NCI-H526 treated with DMSO at 0.1 percent for 48 hours (cell line): Measurements from ENCODE around the gene ATP6V1C2.
A peak's percentile ranks its signal among the peaks of the same experiment; 100 is the strongest.

ENCODE experiments used
- DNase-seq: peaks from one replicate; lab custom pipeline; 2025; lab: John Stamatoyannopoulos, UW

The ATP6V1C2 gene, protein sequence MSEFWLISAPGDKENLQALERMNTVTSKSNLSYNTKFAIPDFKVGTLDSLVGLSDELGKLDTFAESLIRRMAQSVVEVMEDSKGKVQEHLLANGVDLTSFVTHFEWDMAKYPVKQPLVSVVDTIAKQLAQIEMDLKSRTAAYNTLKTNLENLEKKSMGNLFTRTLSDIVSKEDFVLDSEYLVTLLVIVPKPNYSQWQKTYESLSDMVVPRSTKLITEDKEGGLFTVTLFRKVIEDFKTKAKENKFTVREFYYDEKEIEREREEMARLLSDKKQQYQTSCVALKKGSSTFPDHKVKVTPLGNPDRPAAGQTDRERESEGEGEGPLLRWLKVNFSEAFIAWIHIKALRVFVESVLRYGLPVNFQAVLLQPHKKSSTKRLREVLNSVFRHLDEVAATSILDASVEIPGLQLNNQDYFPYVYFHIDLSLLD

DNA sequence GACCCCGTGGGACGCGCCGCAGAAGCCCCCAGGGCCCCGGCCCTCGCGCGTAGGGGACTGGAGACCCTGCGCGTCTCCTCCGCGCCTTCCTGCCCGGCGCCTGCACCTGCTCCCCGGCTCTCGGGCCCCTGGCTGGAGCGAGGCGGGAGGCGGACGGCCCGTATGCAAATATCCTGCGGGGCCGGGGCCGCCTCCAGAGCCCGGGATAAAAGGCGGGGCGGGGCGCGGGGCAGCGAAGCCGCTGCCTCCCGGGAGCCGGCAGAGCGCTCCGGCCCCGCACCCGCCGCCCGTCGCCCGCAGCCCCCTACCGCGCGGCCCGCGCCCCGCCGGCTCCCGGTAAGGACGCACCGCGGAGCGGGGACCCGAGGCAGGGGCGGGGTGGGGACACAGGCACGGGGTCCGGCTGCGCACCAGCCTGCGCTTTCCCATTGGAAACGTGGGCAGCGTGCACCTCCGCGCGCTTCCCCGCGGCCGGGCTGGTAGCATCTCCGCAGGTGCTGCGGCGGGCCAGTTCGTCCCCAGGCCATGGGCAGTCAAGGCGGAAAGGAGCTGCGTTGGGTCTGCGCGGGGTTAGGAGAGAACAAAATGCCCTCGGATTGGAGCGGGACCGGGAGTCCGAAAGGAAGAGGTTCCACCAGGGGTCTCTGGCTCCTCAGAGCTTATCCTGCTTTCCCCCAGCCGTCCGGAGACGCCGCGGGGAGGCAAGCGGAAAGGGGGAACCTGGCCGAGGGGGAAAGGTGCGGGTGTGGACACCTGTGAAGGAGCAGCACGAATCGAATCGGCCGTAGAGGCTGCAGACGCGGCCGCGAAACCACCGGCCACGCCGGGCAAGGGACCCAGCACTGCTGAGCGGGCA is at the start of gene ATP6V1C2:
Gene ATP6V1C2, plus strand, starts transcription at position 235 of the 856 bp plus-strand sequence. CDS start 1,220 bp downstream, outside the sequence.
- peak; percentile 41 for DNase-seq

DNA sequence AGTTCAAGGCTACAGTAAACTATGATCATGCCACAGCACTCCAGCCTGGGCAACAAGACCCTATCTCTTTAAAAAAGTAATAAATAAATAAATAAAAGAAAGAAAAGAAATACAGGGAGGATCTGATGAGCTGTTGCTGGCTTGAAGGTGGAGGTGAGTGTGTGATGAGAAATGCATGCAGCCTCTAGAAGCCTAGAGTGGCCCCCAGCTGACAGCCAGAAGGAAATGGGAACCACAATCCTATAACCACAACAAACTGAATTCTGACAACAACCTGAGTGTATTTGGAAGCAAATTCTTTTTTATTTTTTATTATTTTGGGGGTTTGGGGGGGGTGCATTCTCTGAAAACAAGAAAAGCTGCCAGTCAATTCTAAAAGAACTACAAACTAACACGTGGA is 46.3 kb upstream of the ATP6V1C2 start:
- DNase-seq: no peak

DNA sequence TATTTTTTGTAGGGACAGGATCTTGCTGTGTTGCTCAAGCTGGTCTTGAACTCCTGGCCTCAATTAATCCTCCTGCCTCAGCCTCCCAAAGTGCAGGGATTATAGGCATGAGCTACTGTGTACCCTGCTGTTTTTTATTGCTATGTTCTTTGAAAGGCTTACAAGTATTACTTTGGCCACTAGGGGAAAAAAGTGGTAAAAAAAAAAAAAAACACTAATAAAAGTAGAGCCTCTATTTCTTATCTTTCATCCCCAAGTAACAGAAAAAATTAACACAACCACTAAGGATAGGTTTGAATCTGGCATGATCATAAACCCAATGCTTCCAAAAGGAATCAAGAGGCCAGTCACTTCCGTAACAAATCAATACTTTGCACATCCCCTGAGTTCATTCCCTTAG is 43.2 kb upstream of the ATP6V1C2 start:
- DNase-seq: no peak

DNA sequence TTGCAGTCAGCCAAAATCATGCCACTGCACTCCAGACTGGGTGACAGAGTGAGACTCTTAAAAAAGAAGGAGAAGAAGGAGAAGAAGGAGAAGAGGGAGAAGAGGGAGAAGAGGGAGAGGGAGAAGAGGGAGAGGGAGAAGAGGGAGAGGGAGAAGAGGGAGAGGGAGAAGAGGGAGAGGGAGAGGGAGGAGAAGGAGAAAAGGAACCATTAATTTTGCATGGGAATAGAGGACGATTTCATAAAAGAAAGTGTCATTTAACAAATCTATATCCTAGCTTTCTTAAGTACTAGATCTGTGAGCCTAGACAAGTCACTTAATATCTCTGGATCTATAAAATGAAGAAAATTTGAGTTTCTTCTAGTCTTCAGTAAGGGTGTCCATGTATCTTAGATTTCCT is 41.2 kb upstream of the ATP6V1C2 start:
- DNase-seq: no peak

DNA sequence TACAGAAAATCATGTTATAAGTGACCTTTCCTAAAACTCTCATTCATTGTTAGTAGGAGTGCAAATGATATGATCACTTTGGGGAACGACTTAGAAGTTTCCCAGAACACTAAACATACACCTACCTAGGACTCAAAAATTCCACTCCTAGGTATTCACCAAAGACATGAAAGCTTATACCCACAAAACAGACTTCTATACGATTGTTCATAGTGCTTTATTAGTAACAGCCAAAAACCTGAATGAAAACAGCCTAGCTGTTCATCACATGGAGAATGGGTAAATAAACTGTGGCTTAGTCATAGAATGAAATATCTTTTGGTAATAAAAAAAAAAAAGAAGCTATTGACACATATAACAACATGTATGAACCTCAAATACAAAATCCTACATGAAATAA is 40.5 kb upstream of the ATP6V1C2 start:
- DNase-seq: no peak

DNA sequence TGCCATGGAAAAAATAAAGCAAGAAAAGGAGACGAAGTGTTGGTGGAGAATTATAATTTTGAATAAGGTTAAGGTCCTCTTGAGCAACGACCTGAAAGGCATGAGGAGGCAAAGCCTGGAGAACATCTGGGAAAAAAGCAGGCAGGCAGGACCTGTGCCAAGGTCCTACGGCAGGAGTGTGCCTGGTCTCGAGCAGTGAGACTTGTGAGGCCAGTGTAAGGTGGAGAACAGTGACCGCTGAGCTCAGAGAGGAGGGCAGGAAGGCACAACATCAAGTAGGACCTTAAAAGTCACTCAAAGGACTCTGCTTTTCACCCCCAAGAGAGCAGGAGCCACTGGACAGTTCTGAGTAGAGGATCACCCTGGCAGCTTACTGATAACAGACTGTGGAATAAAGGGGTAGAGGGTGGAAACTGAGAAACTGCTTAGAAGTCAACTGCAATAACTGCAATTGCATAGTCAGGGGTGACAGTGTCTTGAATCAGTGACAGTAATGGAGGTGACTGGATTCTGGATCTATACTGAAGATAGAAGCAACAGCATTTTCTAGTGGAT is 35.2 kb upstream of the ATP6V1C2 start:
- no peak for DNase-seq

DNA sequence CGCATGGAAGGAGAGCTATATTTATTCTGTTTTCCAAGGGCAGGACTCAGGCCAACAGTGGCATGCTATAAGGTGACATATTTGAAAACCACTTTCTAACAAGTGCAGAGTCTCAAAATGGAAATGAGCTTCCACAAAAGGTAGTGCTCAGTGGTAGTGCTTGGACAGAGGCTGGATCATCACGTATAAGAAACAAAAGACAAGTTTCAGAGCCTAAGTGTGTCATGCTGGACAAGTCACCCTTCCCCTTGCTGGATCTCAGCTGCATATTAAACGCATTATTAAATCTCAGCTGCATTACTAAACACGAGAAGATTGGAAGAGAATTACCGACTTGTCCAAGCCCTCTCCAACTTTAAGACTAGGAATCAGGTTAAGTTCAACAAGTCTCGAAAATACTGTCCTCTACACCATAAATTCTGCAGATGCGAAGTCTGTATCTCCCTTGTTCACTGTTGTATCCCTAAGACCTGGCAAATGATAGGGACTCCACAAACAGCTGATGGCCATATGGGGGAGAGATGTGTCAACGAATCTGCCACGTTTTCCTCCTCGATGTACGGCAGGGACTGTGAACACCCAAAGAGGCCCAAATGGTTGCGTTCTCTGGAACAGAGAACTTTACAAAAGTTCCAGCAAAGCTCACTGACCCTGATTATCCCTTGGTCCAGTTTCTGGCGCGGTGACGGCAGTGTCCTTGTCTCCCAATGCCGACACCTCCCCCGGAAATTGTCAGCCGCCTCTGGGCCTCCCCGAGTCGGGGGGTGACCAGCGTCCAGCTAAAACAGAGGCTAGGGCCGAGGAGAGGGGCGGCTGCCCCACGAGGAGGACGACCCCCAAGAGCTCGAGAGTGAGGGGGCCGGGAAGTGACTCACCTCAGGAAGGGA is 32.3 kb upstream of the ATP6V1C2 start:
- no peak for DNase-seq

DNA sequence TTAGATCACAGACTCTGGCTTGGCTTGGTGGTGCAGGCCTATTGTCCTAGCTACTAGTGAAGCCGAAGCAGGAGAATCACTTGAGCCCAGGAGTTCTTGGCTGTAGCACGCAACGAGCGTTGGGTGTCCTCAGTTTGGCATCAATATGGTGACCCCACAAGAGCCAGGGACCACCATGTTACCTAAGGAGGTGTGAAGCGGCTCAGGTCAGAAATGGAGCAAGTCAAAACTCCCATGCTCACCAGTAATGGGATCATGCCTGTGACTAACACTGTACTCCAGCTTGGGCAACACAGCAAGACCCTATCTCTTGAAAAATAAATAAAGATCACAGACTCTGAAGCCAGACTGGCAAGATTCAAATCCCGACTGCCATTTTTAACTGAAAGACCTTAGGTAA is 29.9 kb upstream of the ATP6V1C2 start:
- DNase-seq: no peak

DNA sequence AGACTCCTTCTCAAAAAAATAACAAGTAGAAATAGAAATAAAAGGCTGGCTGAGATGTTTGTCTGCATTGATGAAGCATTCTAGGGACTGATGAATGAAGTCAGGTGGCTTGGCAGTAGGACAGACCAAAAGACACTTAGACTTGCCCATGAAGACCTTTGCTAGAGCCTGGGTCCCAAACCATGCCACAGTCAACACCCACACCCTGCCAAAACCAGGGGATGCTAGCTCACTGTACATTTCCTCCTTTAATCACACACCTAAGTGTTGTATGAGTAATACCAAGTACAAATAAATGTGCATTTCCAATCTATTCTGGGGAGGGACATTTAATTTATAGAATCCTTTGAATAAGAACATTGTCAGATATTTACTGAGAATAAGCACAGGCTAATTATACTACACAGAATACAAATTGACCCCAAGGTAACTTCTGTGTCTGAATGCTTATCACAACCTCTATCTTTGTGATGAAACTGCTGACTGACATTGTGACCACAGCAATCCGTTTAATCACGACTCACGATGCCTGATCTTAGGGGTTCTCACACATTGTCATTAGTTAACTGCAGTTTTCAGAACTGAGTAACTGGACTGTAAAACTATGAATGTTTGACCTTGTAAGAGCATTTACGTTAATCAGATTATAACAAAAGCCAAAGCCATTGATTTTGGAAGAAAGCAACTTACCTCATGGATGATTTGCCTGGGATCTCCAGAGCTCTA is 21.2 kb upstream of the ATP6V1C2 start:
- no peak for DNase-seq

DNA sequence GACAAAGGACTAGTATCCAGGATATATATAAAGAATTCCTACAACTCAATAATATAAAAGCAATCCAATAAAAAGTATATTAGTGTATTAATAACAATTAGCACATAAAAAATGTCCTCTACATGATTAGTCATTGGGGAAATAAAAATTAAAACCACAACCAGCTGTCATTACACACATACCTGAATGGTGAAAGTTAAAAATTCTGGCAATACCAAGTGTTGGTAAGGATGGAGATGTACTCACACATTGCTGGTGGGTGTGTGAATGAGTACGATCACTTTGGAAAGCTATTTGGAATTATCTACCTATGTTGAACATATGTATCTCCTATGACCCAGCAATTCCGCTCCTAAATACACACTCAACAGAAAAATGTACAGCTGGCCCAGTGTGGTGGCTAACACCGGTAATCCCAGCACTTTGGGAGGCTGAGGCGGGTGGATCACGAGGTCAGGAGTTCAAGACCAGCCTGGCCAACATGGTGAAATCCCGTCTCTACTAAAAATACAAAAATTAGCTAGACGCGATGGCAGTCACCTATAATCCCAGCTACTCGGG is 17.3 kb upstream of the ATP6V1C2 start:
- DNase-seq: no peak

DNA sequence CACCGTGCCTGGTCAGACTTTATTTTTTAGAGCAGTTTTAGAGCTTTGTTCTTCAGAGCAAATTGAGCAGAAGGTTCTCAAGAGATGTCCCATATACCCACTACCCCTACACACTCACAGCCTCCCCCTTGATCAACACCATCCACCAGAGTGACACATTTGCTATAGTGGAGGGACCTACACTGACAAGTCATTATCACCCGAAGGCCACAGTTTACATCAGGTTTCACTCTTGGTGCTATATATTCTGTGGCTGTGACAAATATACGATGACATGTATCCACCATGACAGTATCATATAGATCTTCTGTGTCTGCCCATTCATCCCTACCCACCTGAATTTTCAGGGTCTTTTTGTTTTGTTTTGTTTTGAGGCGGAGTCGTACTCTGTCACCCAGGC is 15.4 kb upstream of the ATP6V1C2 start:
- DNase-seq: no peak

DNA sequence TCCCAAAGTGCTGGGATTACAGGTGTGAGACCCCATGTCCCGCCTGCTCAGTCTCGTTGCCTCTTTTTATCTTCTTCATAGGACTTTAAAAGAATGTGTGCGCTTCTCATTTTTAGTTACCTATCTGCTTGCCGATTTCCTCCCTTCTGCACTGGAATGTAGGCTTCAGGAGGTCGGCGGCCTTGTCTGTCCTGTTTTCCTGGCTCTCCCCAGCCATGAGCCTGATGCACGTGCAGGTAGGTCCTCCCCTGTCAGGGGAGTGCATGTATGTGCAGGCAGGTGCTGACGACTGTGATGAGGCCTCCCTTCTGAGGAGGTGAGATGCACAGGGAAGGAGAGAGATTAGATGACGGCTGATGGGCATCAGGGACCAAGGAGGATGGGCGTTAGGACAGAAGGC is 13.6 kb upstream of the ATP6V1C2 start:
- DNase-seq: no peak

DNA sequence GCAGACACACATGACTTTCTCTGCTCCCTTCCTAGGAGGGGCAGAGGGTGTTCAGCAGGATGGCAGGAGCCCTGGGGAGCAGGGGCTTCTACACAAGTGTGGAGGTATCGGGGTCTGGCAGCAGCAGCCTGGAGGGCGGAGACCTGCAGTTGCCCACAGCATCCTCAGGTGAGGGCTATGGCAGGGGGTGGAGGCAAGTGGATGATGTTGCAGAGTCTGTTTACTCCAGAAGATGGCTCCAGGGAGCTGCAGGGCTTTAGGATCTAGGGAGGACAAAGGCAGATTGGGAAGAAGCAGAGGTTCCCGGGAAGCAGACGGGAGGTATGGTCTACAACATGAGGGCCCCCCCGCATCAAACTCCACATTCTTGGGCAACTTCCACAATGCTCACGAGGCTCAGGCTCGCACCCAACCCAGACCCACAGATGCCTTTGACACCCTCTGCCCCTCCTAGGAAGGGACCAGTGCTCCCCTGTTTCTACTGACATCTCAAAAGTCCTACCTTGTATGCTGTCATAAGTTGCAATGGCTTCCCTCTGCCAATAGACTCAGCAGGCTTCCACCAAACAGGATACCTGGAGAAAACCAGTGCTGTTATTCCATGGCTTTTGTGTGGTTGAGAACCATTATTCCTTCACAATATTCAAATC is 12.0 kb upstream of the ATP6V1C2 start:
- no peak for DNase-seq

DNA sequence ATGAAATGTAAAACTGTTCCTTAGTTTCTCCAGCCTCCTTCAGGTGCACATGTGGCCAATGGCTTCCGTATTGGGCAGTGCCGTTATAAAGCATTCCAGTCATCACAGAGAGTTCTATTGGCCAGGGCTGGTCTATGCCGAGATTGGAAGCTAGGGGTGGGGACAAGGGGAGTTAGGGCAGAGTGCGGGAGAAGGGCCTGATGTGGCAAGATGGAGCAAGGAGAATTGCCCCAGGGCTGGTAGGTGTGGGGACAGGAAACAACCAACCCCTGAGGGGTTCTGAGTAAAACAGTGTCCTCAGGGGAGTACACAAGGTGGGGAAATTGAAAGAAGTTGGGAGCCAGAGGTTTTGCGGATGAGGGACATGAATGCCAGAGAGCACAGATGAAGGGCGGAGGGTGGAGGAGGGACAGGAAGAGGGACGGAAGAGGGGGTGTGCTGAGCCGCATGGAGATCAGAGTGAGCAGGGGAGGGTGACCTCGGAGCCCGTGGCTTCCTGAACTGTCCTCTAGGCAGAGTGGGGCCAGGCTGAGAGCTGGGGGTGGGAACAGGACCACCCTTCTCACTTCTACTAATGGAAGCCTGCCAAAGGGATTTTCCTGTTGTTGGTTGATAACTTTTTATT is 9.1 kb upstream of the ATP6V1C2 start:
- DNase-seq: no peak

DNA sequence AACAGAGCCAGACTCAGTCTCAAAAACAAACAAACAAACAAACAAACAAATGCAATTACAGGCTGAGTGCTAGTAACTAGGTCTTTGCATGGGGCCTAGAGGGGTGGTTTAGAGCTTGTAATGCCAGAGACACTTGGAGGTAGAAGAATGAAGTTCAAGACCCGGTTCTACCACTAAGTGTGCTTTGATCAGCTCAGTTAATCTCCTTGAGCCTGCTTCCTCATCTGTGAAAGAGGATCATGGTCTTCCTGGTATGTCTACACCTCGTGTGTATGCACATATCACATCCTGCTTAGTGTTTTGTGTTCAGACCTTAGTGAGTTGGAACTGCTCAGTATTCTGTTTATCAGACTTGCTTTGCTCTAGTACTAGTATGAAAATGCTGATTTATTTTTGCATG is 4.8 kb upstream of the ATP6V1C2 start:
- no peak for DNase-seq

DNA sequence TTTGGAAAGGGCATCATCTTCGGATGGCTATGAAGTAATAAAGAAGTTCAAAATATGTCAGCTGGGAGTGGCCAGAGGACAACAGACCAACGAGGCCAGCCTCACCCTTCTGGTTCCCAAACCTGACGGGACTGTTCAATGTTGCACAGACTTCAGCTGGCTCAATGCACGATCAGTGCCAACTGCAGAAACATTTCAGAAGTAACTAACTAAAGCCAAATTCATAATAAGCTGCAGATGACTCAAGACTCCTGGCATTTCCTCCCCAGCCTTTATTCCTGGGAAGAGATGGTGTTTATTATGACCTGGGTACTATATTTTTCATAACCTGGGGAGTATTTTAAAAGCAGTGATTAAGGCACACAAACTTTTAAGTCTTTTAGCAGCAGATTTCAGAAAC is 3.8 kb upstream of the ATP6V1C2 start:
- DNase-seq: no peak

DNA sequence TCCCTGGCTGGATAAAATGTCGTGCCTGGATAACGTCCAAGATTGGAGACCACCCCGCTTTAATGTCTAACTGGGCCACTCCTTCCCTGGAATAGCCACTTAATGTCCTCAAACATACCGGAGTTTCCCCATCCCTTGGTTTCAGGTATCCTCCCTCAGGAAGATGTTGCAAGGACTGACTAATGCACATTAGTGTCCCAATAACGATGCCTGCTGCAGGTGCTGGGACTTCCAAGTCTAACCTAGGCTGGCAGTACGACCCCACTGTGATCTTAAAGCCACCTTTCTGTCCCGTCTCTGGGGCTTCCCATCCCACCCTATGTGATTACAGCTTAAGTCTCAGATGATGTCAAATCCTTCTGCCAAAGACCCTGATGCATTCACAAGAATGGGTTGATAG is 1.1 kb upstream of the ATP6V1C2 start:
- DNase-seq: no peak

DNA sequence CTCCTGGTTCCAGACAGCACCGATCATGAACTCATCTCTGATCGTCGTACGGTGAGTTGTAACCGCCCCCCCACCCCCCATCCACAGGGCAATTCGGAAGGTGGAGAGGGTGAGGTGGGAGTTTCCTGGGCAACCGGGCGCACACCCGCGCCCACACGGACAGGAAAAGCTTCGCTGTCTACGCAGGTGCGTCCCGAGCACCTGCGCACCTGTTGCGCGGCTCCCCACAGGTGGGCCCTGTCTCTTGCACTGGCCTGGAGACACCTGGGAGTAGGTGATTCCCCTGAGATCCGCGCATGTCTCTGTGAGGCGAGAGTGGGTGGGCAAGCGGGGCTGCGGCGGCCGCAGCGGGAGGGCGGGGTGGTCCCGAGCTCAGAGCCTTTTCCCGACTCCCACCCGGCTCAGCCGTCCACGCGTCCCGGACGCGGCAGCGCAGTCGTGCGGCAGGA is 459 bp upstream of the ATP6V1C2 start:
- DNase-seq: peak; percentile 22

DNA sequence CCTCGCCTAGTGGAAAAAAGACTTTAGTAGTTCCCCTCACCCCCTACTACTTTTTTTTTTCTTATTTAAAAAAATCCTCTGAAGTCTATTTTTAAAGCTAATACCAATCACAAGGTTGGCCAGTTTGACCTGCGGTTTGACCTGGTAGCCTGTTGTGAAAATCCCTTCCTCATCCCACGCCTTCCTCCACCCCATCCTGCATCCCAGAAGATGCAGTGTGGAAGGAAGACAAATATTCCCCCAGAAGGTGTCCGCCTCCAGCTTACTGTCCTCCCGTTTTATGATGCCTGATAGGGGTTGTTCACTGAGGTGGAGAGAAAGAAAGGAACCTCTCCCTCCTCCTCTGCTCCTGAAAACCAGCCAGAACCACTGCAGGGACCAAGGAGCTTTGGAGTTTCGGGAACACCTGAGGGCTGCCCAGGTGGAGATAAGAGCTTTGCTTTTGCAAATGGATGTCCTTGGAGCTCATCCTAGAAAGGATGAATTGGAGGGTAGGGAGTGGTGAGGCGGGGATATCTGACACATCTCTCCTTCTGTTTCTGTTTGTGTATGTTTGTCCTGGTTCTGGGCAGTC is 909 bp downstream of the ATP6V1C2 start:
- DNase-seq: no peak
